Osteoblast (primary cell): ENCODE measurements around the gene NETO2. TPM values are rescaled to one million over a fixed set of nuclear protein-coding genes. Genes with fewer than 3 reads are reported as not detected.

Source experiments
- DNase-seq: peaks from one replicate; pipeline ENCODE4 v3.0.0; 2011; ENCODE audit warnings: low spot score, mixed read lengths; ENCODE audit not compliant: insufficient read length; ENCODE audit errors: missing footprints
- H2AFZ ChIP-seq: 2 replicates; pipeline ENCODE4 v1.6.0; 2011; ENCODE audit warnings: mild to moderate bottlenecking, low read length
- H3K27ac ChIP-seq: 2 replicates; pipeline ENCODE4 v1.5.1; 2011; ENCODE audit warnings: mild to moderate bottlenecking, low read depth, low read length, moderate library complexity
- H3K27me3 ChIP-seq: 2 replicates; pipeline ENCODE4 v1.6.0; 2012; ENCODE audit warnings: mild to moderate bottlenecking, control low read depth, inconsistent platforms, low read length, moderate library complexity; ENCODE audit not compliant: insufficient read depth
- H3K36me3 ChIP-seq: 2 replicates; pipeline ENCODE4 v1.5.1; 2011; ENCODE audit warnings: mild to moderate bottlenecking, low read length, control low read depth, moderate library complexity; ENCODE audit not compliant: insufficient read depth
- H3K4me1 ChIP-seq: 2 replicates; pipeline ENCODE4 v1.5.1; 2011; ENCODE audit warnings: mild to moderate bottlenecking, low read length, control low read depth, moderate library complexity; ENCODE audit not compliant: insufficient read depth
- H3K4me2 ChIP-seq: 2 replicates; pipeline ENCODE4 v1.6.0; 2011; ENCODE audit warnings: mild to moderate bottlenecking, low read length; ENCODE audit not compliant: insufficient read depth
- H3K4me3 ChIP-seq: fragments of 200-600 bp; sonication (generic); 3 replicates; pipeline ENCODE4 v1.5.1; 2012; ENCODE audit warnings: mild to moderate bottlenecking, low read length, inconsistent platforms; ENCODE audit not compliant: insufficient read depth
- H3K79me2 ChIP-seq: 2 replicates; pipeline ENCODE4 v1.6.0; 2012; ENCODE audit warnings: mild to moderate bottlenecking, low read length, control low read depth, inconsistent platforms; ENCODE audit not compliant: insufficient read depth
- H3K9me3 ChIP-seq: 2 replicates; pipeline ENCODE4 v1.5.1; 2011; ENCODE audit warnings: low read depth, low read length, control low read depth
- H4K20me1 ChIP-seq: 2 replicates; pipeline ENCODE4 v1.6.0; 2012; ENCODE audit warnings: mild to moderate bottlenecking, low read length, control low read depth; ENCODE audit not compliant: insufficient read depth
- CTCF ChIP-seq: IDR thresholded peaks from 2 replicates; pipeline ENCODE4 v1.5.1; 2011; ENCODE audit warnings: mild to moderate bottlenecking, low read depth, low read length, moderate library complexity; ENCODE audit errors: extremely low read depth
- total RNA-seq: library from RNA; depleted of rRNA; stranded (reverse); fragments of >200 nt; gene quantifications from 2 replicates; pipeline ENCODE4 v1.2.3, GENCODE V29; 2012

The NETO2 gene
- total RNA-seq, 1 donor: 5.8 TPM

GRCh38 chr16:47079860-47080259, 63.9 kb downstream of the NETO2 start:
- H3K27ac ChIP-seq: no peak overlapping the region
- H3K36me3 ChIP-seq: no peaks in the 10 kb centered on the region
- no peaks in the 10 kb centered on the region for H4K20me1 ChIP-seq
- no peaks in the 10 kb centered on the region for H3K4me1 ChIP-seq
- no peak overlapping the region for H3K4me2 ChIP-seq
- no peak for TF ChIP-seq CTCF
- H2AFZ ChIP-seq: no peak overlapping the region
- H3K4me3 ChIP-seq: no peak overlapping the region
- H3K79me2 ChIP-seq: no peaks in the 10 kb centered on the region
- no peaks in the 10 kb centered on the region for H3K27me3 ChIP-seq
- no peak for DNase-seq
- no peaks in the 10 kb centered on the region for H3K9me3 ChIP-seq

- Histone ChIP-seq H3K4me3 (no peak overlapping the region), H3K4me2 (peak overlapping the region; percentile 25), H4K20me1 (no peaks in the 10 kb centered on the region), H3K36me3 (no peaks in the 10 kb centered on the region), H3K79me2 (no peaks in the 10 kb centered on the region), H3K4me1 (no peaks in the 10 kb centered on the region), H3K27ac (no peak overlapping the region), H3K27me3 (no peaks in the 10 kb centered on the region), H2AFZ (peak overlapping the region; percentile 6), H3K9me3 (no peaks in the 10 kb centered on the region)
- no peak for DNase-seq
- no peak for TF ChIP-seq CTCF
Measured at GRCh38 chr16:47073223-47074155, 70.3 kb downstream of the NETO2 start.

GRCh38 chr16:47072158-47072557, 71.6 kb downstream of the NETO2 start:
- no peak overlapping the region for H3K4me2 ChIP-seq
- no peak for DNase-seq
- no peaks in the 10 kb centered on the region for H3K36me3 ChIP-seq
- H3K9me3 ChIP-seq: no peaks in the 10 kb centered on the region
- no peak for TF ChIP-seq CTCF
- H3K79me2 ChIP-seq: no peaks in the 10 kb centered on the region
- no peak overlapping the region for H3K4me3 ChIP-seq
- no peaks in the 10 kb centered on the region for H4K20me1 ChIP-seq
- no peaks in the 10 kb centered on the region for H3K27me3 ChIP-seq
- H3K4me1 ChIP-seq: no peaks in the 10 kb centered on the region
- no peak overlapping the region for H3K27ac ChIP-seq
- H2AFZ ChIP-seq: no peak overlapping the region

GRCh38 chr16:47069841-47070584, 73.7 kb downstream of the NETO2 start:
- Histone ChIP-seq H3K4me1 (no peaks in the 10 kb centered on the region), H3K9me3 (no peaks in the 10 kb centered on the region), H2AFZ (no peak overlapping the region), H3K79me2 (no peaks in the 10 kb centered on the region), H3K27me3 (no peaks in the 10 kb centered on the region), H3K27ac (no peak overlapping the region), H3K4me3 (no peak overlapping the region), H4K20me1 (no peaks in the 10 kb centered on the region), H3K36me3 (no peaks in the 10 kb centered on the region), H3K4me2 (no peak overlapping the region)
- peak; percentile 53 for DNase-seq
- TF ChIP-seq CTCF: no peak
